IPS-18a (cell line): Measurements from ENCODE around the gene ZNF536.

Experiments used
- H3K27ac ChIP-seq: one replicate; pipeline ENCODE4 v1.5.1; 2013; ENCODE audit warnings: low read length
- H3K27me3 ChIP-seq: one replicate; pipeline ENCODE4 v1.6.1; 2013; ENCODE audit warnings: mild to moderate bottlenecking, low read length; ENCODE audit not compliant: control insufficient read depth, insufficient read depth
- H3K36me3 ChIP-seq: one replicate; pipeline ENCODE4 v1.6.1; 2013; ENCODE audit warnings: low read depth, low read length; ENCODE audit not compliant: control insufficient read depth
- H3K4me1 ChIP-seq: one replicate; pipeline ENCODE4 v1.6.1; 2013; ENCODE audit warnings: low read depth, low read length; ENCODE audit not compliant: control insufficient read depth
- H3K4me3 ChIP-seq: one replicate; pipeline ENCODE4 v1.5.1; 2013; ENCODE audit warnings: low read length
- H3K9ac ChIP-seq: one replicate; pipeline ENCODE4 v1.6.1; 2013; ENCODE audit warnings: mild to moderate bottlenecking, low read length, moderate library complexity
- H3K9me3 ChIP-seq: one replicate; pipeline ENCODE4 v1.6.1; 2013; ENCODE audit warnings: low read depth, low read length; ENCODE audit not compliant: control insufficient read depth

The ZNF536 gene

GRCh38 chr19:30358319-30358718, 13.9 kb upstream of the ZNF536 start:
- no peak overlapping the region for H3K27ac ChIP-seq

GRCh38 chr19:30358821-30359580, 13.2 kb upstream of the ZNF536 start:
- Histone ChIP-seq H3K27ac (no peak overlapping the region), H3K4me1 (peaks cover 11% of the 10 kb centered on the region), H3K9ac (no peak overlapping the region), H3K27me3 (no peaks in the 10 kb centered on the region), H3K4me3 (no peak overlapping the region), H3K36me3 (no peaks in the 10 kb centered on the region), H3K9me3 (no peaks in the 10 kb centered on the region)

More at GRCh38 chr19:30358319-30358718, 13.9 kb upstream of the ZNF536 start:
- H3K9me3 ChIP-seq, result no peaks in the 10 kb centered on the region
- H3K36me3 ChIP-seq, result no peaks in the 10 kb centered on the region
- H3K9ac ChIP-seq, result no peak overlapping the region
- H3K4me1 ChIP-seq, result peaks cover 11% of the 10 kb centered on the region
- H3K27me3 ChIP-seq, result no peaks in the 10 kb centered on the region
- no peak overlapping the region for H3K4me3 ChIP-seq

- Histone ChIP-seq H3K4me1 (peaks cover 17% of the 10 kb centered on the region), H3K9me3 (no peaks in the 10 kb centered on the region), H3K27ac (no peak overlapping the region), H3K36me3 (no peaks in the 10 kb centered on the region), H3K9ac (no peak overlapping the region), H3K4me3 (no peak overlapping the region), H3K27me3 (no peaks in the 10 kb centered on the region)
These were observed 12.2 kb upstream of the ZNF536 start for GRCh38 chr19:30359936-30360335.

- no peak overlapping the region for H3K4me3 ChIP-seq
These were observed 11.6 kb upstream of the ZNF536 start for GRCh38 chr19:30360376-30361106.

GRCh38 chr19:30361107-30361447, 11.1 kb upstream of the ZNF536 start:
- no peaks in the 10 kb centered on the region for H3K36me3 ChIP-seq
- no peaks in the 10 kb centered on the region for H3K27me3 ChIP-seq
- H3K9ac ChIP-seq, result no peak overlapping the region
- peaks cover 23% of the 10 kb centered on the region for H3K4me1 ChIP-seq
- H3K27ac ChIP-seq, result no peak overlapping the region
- no peaks in the 10 kb centered on the region for H3K9me3 ChIP-seq
- no peak overlapping the region for H3K4me3 ChIP-seq

More at GRCh38 chr19:30360376-30361106, 11.6 kb upstream of the ZNF536 start:
- peaks cover 23% of the 10 kb centered on the region for H3K4me1 ChIP-seq
- H3K9ac ChIP-seq, result no peak overlapping the region
- no peaks in the 10 kb centered on the region for H3K27me3 ChIP-seq
- H3K36me3 ChIP-seq, result no peaks in the 10 kb centered on the region
- no peaks in the 10 kb centered on the region for H3K9me3 ChIP-seq
- no peak overlapping the region for H3K27ac ChIP-seq

GRCh38 chr19:30361721-30362120, 10.5 kb upstream of the ZNF536 start:
- H3K4me1 ChIP-seq, result peaks cover 23% of the 10 kb centered on the region
- H3K9me3 ChIP-seq, result no peaks in the 10 kb centered on the region
- H3K9ac ChIP-seq, result no peak overlapping the region
- H3K4me3 ChIP-seq, result no peak overlapping the region
- H3K27me3 ChIP-seq, result no peaks in the 10 kb centered on the region
- no peaks in the 10 kb centered on the region for H3K36me3 ChIP-seq
- H3K27ac ChIP-seq, result no peak overlapping the region

- Histone ChIP-seq H3K27ac (no peak overlapping the region), H3K36me3 (no peaks in the 10 kb centered on the region), H3K27me3 (no peaks in the 10 kb centered on the region), H3K9me3 (no peaks in the 10 kb centered on the region), H3K4me3 (no peak overlapping the region), H3K4me1 (peaks cover 23% of the 10 kb centered on the region), H3K9ac (no peak overlapping the region)
These were observed 9.9 kb upstream of the ZNF536 start for GRCh38 chr19:30362156-30362754.

GRCh38 chr19:30363073-30363472, 9.1 kb upstream of the ZNF536 start:
- Histone ChIP-seq H3K27ac (no peak overlapping the region), H3K36me3 (no peaks in the 10 kb centered on the region), H3K4me3 (no peak overlapping the region), H3K4me1 (peaks cover 23% of the 10 kb centered on the region), H3K27me3 (no peaks in the 10 kb centered on the region), H3K9ac (no peak overlapping the region), H3K9me3 (no peaks in the 10 kb centered on the region)

- peaks cover 23% of the 10 kb centered on the region for H3K4me1 ChIP-seq
- H3K27me3 ChIP-seq, result no peaks in the 10 kb centered on the region
- H3K4me3 ChIP-seq, result no peak overlapping the region
- no peaks in the 10 kb centered on the region for H3K36me3 ChIP-seq
- no peak overlapping the region for H3K9ac ChIP-seq
- H3K27ac ChIP-seq, result no peak overlapping the region
- no peaks in the 10 kb centered on the region for H3K9me3 ChIP-seq
These were observed 7.1 kb upstream of the ZNF536 start for GRCh38 chr19:30364866-30365800.

GRCh38 chr19:30366282-30366681, 5.9 kb upstream of the ZNF536 start:
- Histone ChIP-seq H3K9ac (no peak overlapping the region), H3K27me3 (no peaks in the 10 kb centered on the region), H3K4me3 (no peak overlapping the region), H3K27ac (no peak overlapping the region), H3K4me1 (peaks cover 17% of the 10 kb centered on the region), H3K36me3 (no peaks in the 10 kb centered on the region), H3K9me3 (no peaks in the 10 kb centered on the region)

- Histone ChIP-seq H3K9me3 (no peaks in the 10 kb centered on the region), H3K27ac (no peak overlapping the region), H3K4me3 (no peak overlapping the region), H3K4me1 (peaks cover 19% of the 10 kb centered on the region), H3K27me3 (no peaks in the 10 kb centered on the region), H3K9ac (no peak overlapping the region), H3K36me3 (no peaks in the 10 kb centered on the region)
These were observed 5.2 kb upstream of the ZNF536 start for GRCh38 chr19:30367006-30367405.
